ENCODE data around the gene PSMA8.
"Not testable (repeated sequence)": the region's sequence is repeated elsewhere in the genome, so short reads cannot be mapped to it uniquely, and the experiment has no call there.

The PSMA8 gene

DNA sequence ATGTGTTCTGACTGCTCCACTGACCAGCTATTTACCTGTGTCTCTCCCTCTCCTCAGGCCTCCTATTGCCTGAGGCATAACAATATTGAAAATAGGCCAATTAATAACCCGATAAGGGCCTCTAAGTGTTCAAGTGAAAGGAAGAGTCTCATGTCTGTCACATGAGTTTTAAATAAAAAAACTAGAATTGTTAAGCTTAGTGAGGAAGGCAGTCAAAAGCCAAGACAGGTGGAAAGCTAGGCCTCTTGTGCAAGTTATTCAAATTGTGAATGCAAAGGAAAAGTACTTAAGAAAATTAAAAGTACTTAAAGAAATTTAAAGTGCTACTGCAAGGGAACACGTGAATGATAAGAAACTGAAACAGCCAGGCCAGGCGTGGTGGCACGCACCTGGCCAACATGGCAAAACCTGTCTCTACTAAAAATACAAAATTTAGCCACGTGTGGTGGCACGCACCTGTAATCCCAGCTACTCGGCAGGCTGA is 47.7 kb downstream of the PSMA8 start:
- DNase-seq = no peak

GRCh38 chr18:26183395-26184112 is 49.9 kb downstream of the PSMA8 start:
- DNase-seq = no peak

DNA sequence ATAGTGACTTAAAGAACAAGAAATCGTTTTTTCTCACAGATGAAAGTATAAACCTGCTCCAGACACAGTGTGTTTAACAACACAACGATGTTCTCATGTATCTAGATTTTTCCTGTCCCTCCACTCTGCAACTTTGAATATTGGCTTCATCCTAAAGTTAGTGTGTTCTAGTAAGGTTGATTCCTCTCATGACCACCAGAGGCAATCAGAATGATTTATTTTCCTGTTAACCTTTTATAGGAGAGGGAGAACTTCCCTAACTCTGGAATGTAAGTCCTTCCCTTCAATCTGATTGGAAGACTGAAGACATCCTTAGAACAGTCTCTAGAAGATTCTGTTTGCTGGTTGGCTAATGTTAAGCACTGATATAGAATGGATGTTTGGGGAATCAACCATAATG is 51.6 kb downstream of the PSMA8 start:
- DNase-seq = no peak

- peak; percentile 52 for DNase-seq
These were observed 56.8 kb downstream of the PSMA8 start for GRCh38 chr18:26190506-26190905.

DNA sequence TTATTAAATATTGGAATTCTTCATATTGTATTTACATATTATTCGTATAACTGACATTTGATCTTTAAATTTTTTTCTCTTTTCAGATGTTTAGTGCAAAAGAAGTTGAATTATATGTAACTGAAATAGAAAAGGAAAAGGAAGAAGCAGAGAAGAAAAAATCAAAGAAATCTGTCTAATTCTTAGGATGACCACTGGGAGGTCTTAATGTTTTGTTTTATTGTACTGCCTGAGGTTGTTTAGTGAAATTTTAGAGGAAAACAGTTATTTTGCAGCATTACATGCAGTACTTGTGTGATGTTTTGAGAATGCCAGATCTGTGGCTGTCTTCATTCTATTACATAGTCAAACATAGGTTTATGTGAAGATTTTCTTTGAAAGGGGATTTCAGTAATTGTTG is 58.6 kb downstream of the PSMA8 start:
- no peak for DNase-seq

DNA sequence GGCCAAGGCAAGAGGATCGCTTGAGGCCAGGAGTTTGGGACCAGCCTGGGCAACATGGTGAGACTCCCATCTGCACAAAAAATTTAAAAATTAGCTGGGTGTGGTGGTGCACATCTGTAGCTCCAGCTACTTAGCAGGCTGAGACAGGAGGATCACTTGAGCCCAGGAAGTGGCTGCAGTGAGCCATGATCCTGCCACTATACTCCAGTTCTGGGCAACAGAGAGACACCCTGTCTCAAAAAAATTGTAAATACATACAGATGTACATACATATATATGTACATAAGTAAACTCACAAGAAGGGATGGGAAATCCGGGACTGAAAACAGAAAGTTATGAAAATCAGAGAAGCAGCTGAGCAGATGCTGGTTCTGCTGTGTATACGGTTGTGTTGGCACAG is 62.9 kb downstream of the PSMA8 start:
- DNase-seq = no peak

- DNase-seq = not testable (repeated sequence)
These were observed 68.3 kb downstream of the PSMA8 start for GRCh38 chr18:26202001-26202400.

DNA sequence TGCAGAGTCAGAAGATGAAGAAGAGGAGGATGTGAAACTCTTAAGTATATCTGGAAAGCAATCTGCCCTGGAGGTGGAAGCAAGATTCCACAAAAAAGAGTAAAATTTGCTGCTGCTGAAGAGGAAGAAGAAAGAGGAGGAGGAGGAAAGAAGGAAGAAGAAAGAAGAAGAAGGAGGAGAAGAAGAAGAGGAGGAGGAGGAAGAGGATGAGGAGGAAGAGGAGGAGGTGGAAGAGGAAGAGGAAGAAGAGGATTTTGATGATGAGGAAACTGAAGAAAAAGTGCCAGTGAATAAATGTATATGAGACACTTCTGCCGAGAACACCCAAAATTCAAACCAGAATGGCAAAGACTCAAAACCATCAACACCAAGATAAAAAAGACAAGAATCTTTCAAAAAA is 71.6 kb downstream of the PSMA8 start:
- no peak for DNase-seq

DNA sequence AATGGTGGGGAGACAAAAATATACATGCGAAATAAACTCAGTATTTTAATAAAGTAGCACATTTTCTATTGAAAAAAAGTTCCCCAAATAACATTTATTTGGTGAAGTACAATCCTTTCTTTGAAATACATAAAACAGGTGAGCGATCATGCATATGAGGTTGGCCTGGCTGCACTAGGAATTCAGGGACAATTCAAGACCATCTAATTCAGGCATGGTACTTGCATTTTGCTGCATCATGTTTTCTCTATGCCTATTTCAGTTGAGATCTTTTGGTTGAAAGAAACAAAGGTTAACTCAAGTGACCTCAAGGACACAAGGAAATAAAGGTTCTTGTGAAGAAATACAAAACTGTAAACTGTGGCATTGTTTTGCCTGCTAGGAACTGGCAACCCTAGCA is 72.8 kb downstream of the PSMA8 start:
- no peak for DNase-seq

DNA sequence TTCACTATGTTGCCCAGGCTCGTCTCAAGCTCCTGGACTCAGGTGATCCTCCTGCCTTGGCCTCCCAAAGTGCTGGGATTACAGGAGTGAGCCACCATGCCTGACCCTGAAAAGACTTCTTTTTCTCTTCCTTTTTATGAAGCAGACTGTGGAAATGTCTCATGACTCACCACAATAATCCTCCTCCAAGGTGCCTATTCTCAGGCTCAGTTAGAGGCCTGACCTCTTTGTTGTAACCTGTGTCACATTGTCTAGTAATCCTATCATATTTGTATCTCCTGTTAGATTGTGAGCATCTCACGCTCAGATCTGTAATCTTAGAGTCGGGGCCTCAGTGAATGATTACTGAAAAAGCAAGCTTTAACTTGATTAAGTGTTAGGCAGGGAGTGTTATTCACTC is 74.3 kb downstream of the PSMA8 start:
- DNase-seq = no peak

GRCh38 chr18:26208977-26209376 is 75.3 kb downstream of the PSMA8 start:
- DNase-seq = no peak

GRCh38 chr18:26210147-26210546 is 76.5 kb downstream of the PSMA8 start:
- no peak for DNase-seq

- DNase-seq = peak; percentile 75
These were observed 81.7 kb downstream of the PSMA8 start for GRCh38 chr18:26215247-26215970.

- DNase-seq = peak; percentile 19
These were observed 91.5 kb downstream of the PSMA8 start for GRCh38 chr18:26225022-26225693.

DNA sequence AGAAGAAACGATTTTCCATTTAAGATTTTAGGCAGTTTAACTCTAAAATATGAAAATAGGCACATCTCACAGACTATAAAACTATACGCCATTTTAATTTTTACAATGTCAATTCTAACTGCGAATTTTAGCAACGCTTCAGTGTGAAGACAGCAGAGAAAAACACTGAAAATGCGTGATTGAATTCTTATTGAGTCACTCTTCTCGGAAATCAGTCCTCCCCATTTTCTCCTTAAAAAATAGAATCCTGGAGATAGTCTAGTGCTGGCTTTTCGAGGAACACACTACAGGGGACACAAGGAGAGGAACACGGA is 92.2 kb downstream of the PSMA8 start:
- DNase-seq = no peak

- peak; percentile 94 for DNase-seq
These were observed 92.8 kb downstream of the PSMA8 start, which contains the start of gene TAF4B for GRCh38 chr18:26226229-26227050. TSS of gene TAF4B (plus strand) at chr18:26226445. CDS start at chr18:26226934, 489 bp downstream.

DNA sequence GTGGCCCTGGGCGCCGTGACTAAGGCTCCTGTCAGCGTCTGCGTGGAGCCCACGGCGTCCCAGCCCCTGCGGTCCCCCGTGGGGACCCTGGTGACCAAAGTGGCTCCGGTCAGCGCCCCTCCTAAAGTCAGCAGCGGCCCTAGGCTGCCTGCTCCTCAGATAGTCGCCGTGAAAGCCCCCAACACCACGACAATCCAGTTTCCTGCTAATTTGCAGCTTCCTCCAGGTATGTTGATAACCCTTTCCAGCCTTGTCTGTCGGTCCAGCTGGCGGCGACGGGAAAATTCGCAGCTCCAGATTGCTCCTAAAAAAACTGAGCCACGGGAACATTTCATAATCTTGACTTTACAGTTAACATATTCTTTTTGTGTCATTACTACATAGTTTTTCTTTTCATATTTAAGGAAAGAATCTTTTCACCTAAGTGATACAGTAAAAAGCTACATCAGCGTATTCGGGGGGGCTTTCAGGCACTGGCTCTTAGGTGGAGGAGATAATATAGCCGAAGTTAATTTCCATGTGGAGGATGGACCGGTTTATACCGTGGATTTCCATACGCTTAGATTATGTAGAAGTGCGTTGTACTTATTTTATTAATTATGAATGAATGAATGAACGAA is 93.5 kb downstream of the PSMA8 start:
- DNase-seq = no peak

DNA sequence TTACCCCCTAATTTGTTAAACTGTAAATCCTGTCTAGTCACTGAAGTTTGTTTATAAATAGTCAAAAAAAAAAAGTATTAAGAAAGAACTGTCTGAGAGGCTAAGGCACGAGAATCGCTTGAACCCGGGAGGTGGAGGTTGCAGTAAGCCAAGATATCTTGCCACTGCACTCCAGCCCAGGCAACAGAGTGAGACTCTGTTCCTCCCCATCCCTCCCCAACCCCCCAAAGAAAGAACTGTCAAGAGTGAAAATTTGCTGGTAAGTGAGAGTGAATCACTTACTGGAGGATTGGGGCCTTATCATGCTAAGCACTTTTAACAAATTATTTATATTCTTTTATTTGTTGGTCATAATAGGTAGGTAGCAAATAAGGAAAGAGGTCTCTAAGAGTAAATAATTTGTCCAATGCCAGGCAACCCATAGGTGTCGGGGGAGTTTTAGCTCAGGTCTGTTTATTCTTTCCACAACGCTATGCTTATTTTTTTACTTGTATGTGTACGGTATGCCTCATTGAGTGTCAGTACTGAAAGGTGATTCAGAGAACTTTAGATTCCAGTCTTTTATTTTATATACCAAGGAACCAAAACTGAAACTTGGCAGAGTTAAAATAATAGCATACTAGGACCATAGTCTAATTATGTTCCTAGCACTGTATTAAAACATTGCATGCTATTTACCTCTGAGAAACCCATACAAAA is 95.0 kb downstream of the PSMA8 start:
- DNase-seq = no peak

GRCh38 chr18:26230497-26230896 is 96.8 kb downstream of the PSMA8 start:
- no peak for DNase-seq

GRCh38 chr18:26233208-26233607 is 99.5 kb downstream of the PSMA8 start:
- no peak for DNase-seq

- DNase-seq = not testable (repeated sequence)
These were observed 103.7 kb downstream of the PSMA8 start for GRCh38 chr18:26237363-26237762.

GRCh38 chr18:26238718-26239117 is 105.0 kb downstream of the PSMA8 start:
- DNase-seq = not testable (repeated sequence)

All from CD4-positive, alpha-beta T cell treated with Interleukin-10 for 1 hour (primary cell).